HEK293T (cell line): Measurements from ENCODE around the gene LARP4B.

Experiments used
- ARNT ChIP-seq: fragments of 450-650 bp; IDR thresholded peaks from 2 replicates; pipeline ENCODE4 v1.6.1; 2017; ENCODE audit warnings: mild to moderate bottlenecking
- BHLHE40 ChIP-seq: fragments of 450-650 bp; IDR thresholded peaks from 2 replicates; pipeline ENCODE4 v1.6.1; 2016; ENCODE audit warnings: mild to moderate bottlenecking, moderate library complexity, borderline replicate concordance
- FOXK2 ChIP-seq: fragments of 450-650 bp; IDR thresholded peaks from 2 replicates; pipeline ENCODE4 v1.6.1; 2016; ENCODE audit warnings: mild to moderate bottlenecking
- PKNOX1 ChIP-seq: fragments of 450-650 bp; IDR thresholded peaks from 2 replicates; pipeline ENCODE4 v1.6.1; 2016
- SP1 ChIP-seq: fragments of 450-650 bp; IDR thresholded peaks from 2 replicates; pipeline ENCODE4 v1.6.1; 2017
- SUZ12 ChIP-seq: fragments of 450-650 bp; IDR thresholded peaks from 2 replicates; pipeline ENCODE4 v1.6.1; 2016; ENCODE audit warnings: mild to moderate bottlenecking

- TF ChIP-seq BHLHE40 (no peak), PKNOX1 (no peak), FOXK2 (no peak), SP1 (no peak), ARNT (no peak), SUZ12 (no peak)
Observed at GRCh38 chr10:786633-787474, 144.7 kb downstream of the LARP4B start.
